IMR-90 (cell line): ENCODE results near the gene TIMM17B.

Source experiments
- MAFK ChIP-seq: IDR thresholded peaks from 2 replicates; pipeline ENCODE4 v1.6.1; 2012; ENCODE audit warnings: low read depth, low read length, improper control_type of control experiment
- MXI1 ChIP-seq: IDR thresholded peaks from 2 replicates; pipeline ENCODE4 v1.6.1; 2012; ENCODE audit warnings: low read depth, mild to moderate bottlenecking, low read length, moderate library complexity, borderline replicate concordance
- POLR2A ChIP-seq: IDR thresholded peaks from 2 replicates; pipeline ENCODE4 v1.6.1; 2012; ENCODE audit warnings: mild to moderate bottlenecking, low read depth, low read length
- RFX5 ChIP-seq: IDR thresholded peaks from 2 replicates; pipeline ENCODE4 v1.8.0; 2012; ENCODE audit warnings: low read depth, mild to moderate bottlenecking, low read length, moderate library complexity
- SMC3 ChIP-seq: fragments of 150-350 bp; IDR thresholded peaks from 2 replicates; pipeline ENCODE4 v1.6.1; 2016; ENCODE audit warnings: low read depth, mild to moderate bottlenecking, antibody characterized with exemption, low read length, moderate library complexity
- TF ChIP-seq, protein P1 (sequence below): conservative IDR thresholded peaks from 2 replicates; pipeline ENCODE4 v1.5.1; 2012; ENCODE audit warnings: mild to moderate bottlenecking, low read depth, low read length, improper control_type of control experiment

DNA sequence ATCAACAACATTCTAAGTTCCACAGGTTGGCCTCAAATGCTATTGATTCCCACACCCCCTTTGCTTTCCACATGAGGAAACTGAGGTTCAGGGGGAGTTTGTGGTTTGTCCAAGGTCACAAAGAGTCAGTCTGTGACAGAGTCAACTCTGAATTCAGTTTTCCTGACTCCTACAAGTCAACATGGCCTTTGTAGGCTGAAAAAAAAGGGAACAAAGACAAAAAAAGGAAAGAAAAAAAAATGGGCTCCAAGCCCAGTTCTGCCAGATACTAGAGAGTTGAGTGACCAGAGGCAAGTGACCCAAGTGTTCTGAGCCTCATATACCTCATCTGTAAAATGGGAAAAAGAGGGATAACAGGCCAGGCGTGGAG lies 37.7 kb upstream of the TIMM17B start:
- TF ChIP-seq, protein P1, sequence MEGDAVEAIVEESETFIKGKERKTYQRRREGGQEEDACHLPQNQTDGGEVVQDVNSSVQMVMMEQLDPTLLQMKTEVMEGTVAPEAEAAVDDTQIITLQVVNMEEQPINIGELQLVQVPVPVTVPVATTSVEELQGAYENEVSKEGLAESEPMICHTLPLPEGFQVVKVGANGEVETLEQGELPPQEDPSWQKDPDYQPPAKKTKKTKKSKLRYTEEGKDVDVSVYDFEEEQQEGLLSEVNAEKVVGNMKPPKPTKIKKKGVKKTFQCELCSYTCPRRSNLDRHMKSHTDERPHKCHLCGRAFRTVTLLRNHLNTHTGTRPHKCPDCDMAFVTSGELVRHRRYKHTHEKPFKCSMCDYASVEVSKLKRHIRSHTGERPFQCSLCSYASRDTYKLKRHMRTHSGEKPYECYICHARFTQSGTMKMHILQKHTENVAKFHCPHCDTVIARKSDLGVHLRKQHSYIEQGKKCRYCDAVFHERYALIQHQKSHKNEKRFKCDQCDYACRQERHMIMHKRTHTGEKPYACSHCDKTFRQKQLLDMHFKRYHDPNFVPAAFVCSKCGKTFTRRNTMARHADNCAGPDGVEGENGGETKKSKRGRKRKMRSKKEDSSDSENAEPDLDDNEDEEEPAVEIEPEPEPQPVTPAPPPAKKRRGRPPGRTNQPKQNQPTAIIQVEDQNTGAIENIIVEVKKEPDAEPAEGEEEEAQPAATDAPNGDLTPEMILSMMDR, result no peak
- TF ChIP-seq RFX5 (no peak), POLR2A (no peak), SMC3 (no peak), MAFK (no peak), MXI1 (no peak)
